ENCODE data around the gene ETDC. TPM values are rescaled to one million over a fixed set of nuclear protein-coding genes. Genes with fewer than 3 reads are reported as not detected.

ETDC gene
- total RNA-seq, 2 experiments from 2014 or later = not detected

DNA sequence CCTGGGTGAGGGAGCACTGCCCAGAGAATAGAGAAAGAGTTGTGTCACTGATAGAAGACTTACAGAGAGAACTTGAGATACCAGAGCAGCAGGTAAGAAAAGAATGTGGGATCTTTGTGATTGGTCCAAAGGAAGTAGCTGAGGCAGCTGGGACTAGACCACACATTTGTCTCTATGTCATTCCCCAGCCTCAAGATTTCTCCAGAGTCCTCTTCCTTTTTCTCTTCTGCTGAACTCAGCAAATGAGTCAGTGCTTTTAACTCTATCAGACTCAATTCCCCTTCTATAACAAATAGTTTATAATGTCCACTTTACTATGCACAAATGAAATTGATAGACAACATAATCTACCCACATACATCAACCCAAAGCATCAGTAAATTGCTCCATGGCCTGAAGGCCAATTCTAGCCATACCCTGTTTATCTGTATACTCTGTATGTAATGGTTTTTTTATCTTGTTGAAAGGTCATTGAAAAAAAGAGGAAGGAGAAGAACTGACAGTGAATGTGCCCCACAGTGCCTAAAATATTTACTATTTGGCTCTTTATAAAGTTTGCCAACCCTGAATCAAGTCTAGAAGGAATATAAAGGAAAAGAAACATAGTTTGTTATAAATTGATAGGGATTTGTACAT lies 38.2 kb downstream of the ETDC start:
- POLR2A ChIA-PET = no interaction called here
- H3K27ac ChIP-seq (ENCODE audit: low read depth in 1 of 2, low read length in 2 of 2) = no peak overlapping the region

DNA sequence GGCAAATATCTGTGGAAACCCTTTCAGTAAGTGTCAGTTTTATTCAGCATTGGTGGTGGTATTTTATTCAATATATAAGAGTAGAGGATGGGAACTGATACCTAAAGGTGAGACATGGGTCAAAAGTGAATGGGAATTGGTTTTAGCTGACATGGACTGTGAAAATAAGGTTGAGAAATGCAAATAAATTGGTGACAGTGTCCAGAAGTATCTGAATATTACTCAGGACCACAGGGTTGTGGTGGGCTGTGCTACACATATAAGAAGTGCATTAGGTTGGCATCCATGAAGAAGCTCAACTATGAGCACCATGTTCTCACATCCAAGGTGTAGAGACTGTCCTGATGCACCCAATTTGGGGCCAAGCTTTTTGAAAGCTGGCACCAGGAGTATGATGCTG lies 45.0 kb downstream of the ETDC start:
- ATAC-seq (ENCODE audit: poor library complexity) (no peak), DNase-seq (no peak)
- ChIA-PET CTCF (no interaction called here), POLR2A (no interaction called here)
- H3K27ac Mint-ChIP-seq = no peak overlapping the region
- no peaks in the 10 kb centered on the region for H3K9me3 Mint-ChIP-seq
- Histone ChIP-seq H3K4me1 (ENCODE audit: insufficient read depth, low read length) (no peaks in the 10 kb centered on the region), H3K4me3 (ENCODE audit: low read length) (no peak overlapping the region), H3K27me3 (ENCODE audit: control insufficient read depth in 1 of 2, insufficient read depth in 2 of 2, low read length in 2 of 2) (no peaks in the 10 kb centered on the region), H3K36me3 (ENCODE audit: insufficient read depth, low read length) (peaks cover 3% of the 10 kb centered on the region), H3K9me3 (ENCODE audit: control insufficient read depth in 1 of 2, insufficient read depth in 1 of 2, low read length in 2 of 2) (no peaks in the 10 kb centered on the region), H3K27ac (ENCODE audit: low read depth in 1 of 2, low read length in 2 of 2) (no peak overlapping the region)
- H3K27me3 Mint-ChIP-seq = no peaks in the 10 kb centered on the region
- H3K36me3 Mint-ChIP-seq (ENCODE audit: low read depth) = peaks cover 36% of the 10 kb centered on the region
- H3K4me3 Mint-ChIP-seq = no peak overlapping the region
- no peaks in the 10 kb centered on the region for H3K4me1 Mint-ChIP-seq (ENCODE audit: low read depth)
- intact Hi-C loops (cut with DNase I, micrococcal nuclease) = no loop called here
- TF ChIP-seq, protein P1, sequence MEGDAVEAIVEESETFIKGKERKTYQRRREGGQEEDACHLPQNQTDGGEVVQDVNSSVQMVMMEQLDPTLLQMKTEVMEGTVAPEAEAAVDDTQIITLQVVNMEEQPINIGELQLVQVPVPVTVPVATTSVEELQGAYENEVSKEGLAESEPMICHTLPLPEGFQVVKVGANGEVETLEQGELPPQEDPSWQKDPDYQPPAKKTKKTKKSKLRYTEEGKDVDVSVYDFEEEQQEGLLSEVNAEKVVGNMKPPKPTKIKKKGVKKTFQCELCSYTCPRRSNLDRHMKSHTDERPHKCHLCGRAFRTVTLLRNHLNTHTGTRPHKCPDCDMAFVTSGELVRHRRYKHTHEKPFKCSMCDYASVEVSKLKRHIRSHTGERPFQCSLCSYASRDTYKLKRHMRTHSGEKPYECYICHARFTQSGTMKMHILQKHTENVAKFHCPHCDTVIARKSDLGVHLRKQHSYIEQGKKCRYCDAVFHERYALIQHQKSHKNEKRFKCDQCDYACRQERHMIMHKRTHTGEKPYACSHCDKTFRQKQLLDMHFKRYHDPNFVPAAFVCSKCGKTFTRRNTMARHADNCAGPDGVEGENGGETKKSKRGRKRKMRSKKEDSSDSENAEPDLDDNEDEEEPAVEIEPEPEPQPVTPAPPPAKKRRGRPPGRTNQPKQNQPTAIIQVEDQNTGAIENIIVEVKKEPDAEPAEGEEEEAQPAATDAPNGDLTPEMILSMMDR (IDR thresholded peaks at IDR 0.05) = no peak

More for the DNA sequence above, 38.2 kb downstream of the ETDC start:
- TF ChIP-seq, protein P1 (IDR thresholded peaks at IDR 0.05) = no peak
- H3K4me1 ChIP-seq (ENCODE audit: insufficient read depth, low read length) = peaks cover 21% of the 10 kb centered on the region
- intact Hi-C loops (cut with DNase I, micrococcal nuclease) = loop anchor here in 1 of 2 experiments (2.0 kb wide), 1 partner anchor 31 kb away; no protein-coding TSS in a partner anchor
- CTCF ChIA-PET = no interaction called here
- no peak overlapping the region for H3K4me3 Mint-ChIP-seq
- H3K27ac Mint-ChIP-seq = no peak overlapping the region
- H3K36me3 ChIP-seq (ENCODE audit: insufficient read depth, low read length) = peaks cover 5% of the 10 kb centered on the region
- H3K36me3 Mint-ChIP-seq (ENCODE audit: low read depth) = peaks cover 65% of the 10 kb centered on the region
- no peaks in the 10 kb centered on the region for H3K27me3 Mint-ChIP-seq
- no peaks in the 10 kb centered on the region for H3K27me3 ChIP-seq (ENCODE audit: control insufficient read depth in 1 of 2, insufficient read depth in 2 of 2, low read length in 2 of 2)
- H3K9me3 Mint-ChIP-seq = no peaks in the 10 kb centered on the region
- no peak for ATAC-seq (ENCODE audit: poor library complexity)
- DNase-seq = no peak
- H3K4me3 ChIP-seq (ENCODE audit: low read length) = no peak overlapping the region
- peaks cover 36% of the 10 kb centered on the region for H3K4me1 Mint-ChIP-seq (ENCODE audit: low read depth)
- no peaks in the 10 kb centered on the region for H3K9me3 ChIP-seq (ENCODE audit: control insufficient read depth in 1 of 2, insufficient read depth in 1 of 2, low read length in 2 of 2)

Other genes starting within 250 kb of the ETDC start
- 1 to 10 TPM; 1.2 TPM for gene SMIM10L2B, start 210.8 kb upstream of the ETDC start, total RNA-seq
- gene ETDB, start 189.0 kb upstream of the ETDC start, total RNA-seq = not detected
- not detected for gene CT55, start 138.1 kb upstream of the ETDC start, total RNA-seq
- gene ETDA, start 57.4 kb upstream of the ETDC start, total RNA-seq = not detected
- gene ZNF75D, start 34.6 kb downstream of the ETDC start, total RNA-seq = 1 to 10 TPM; 5.8 to 6.3 TPM
- gene ZNF449, start 35.3 kb downstream of the ETDC start, total RNA-seq = 1 to 10 TPM; 1.4 to 1.6 TPM
- gene SMIM10L2A, start 112.5 kb downstream of the ETDC start, total RNA-seq = 1 to 10 TPM; 1.1 to 1.3 TPM
- gene INTS6L, start 211.2 kb downstream of the ETDC start, total RNA-seq = 10 to 100 TPM; 26.7 to 30.5 TPM